KMS-11 (cell line): ENCODE measurements around the gene OTOP2.
A peak's percentile ranks its signal among the peaks of the same experiment; 100 is the strongest.

Source experiments
- H2AFZ ChIP-seq: fragments of 200-600 bp; sonication (generic); 2 replicates; pipeline ENCODE4 v1.6.1; 2016; ENCODE audit warnings: antibody characterized with exemption, mixed run types, low read depth
- H3K27ac ChIP-seq: fragments of 200-600 bp; sonication (generic); 2 replicates; pipeline ENCODE4 v1.6.1; 2016; ENCODE audit warnings: mild to moderate bottlenecking, mixed run types
- H3K27me3 ChIP-seq: fragments of 200-600 bp; sonication (generic); 2 replicates; pipeline ENCODE4 v1.6.1; 2017; ENCODE audit warnings: mild to moderate bottlenecking, low read depth, mixed run types, moderate library complexity; ENCODE audit not compliant: insufficient read depth
- H3K36me3 ChIP-seq: fragments of 200-600 bp; sonication (generic); 2 replicates; pipeline ENCODE4 v1.6.1; 2017; ENCODE audit warnings: mild to moderate bottlenecking, mixed run types; ENCODE audit not compliant: insufficient read depth
- H3K4me1 ChIP-seq: fragments of 200-600 bp; sonication (generic); 2 replicates; pipeline ENCODE4 v1.6.1; 2016; ENCODE audit warnings: mild to moderate bottlenecking, low read depth, mixed run types; ENCODE audit not compliant: poor library complexity, severe bottlenecking
- H3K4me2 ChIP-seq: fragments of 200-600 bp; sonication (generic); 2 replicates; pipeline ENCODE4 v1.7.0; 2016; ENCODE audit warnings: mild to moderate bottlenecking, mixed run types
- H3K4me3 ChIP-seq: fragments of 200-600 bp; sonication (generic); IDR thresholded peaks from 2 replicates; pipeline ENCODE4 v1.6.1; 2017; ENCODE audit warnings: low read depth, low read length, mixed read lengths; ENCODE audit not compliant: insufficient read depth
- H3K79me2 ChIP-seq: fragments of 200-600 bp; sonication (generic); 2 replicates; pipeline ENCODE4 v1.6.1; 2016; ENCODE audit warnings: low read depth, mixed run types; ENCODE audit not compliant: insufficient read depth
- H3K9ac ChIP-seq: fragments of 200-600 bp; sonication (generic); 2 replicates; pipeline ENCODE4 v1.6.1; 2016; ENCODE audit warnings: mild to moderate bottlenecking, mixed run types
- H4K20me1 ChIP-seq: fragments of 200-600 bp; sonication (generic); 2 replicates; pipeline ENCODE4 v1.6.1; 2016; ENCODE audit warnings: mild to moderate bottlenecking, mixed run types; ENCODE audit not compliant: insufficient read depth
- TF ChIP-seq, protein P1 (sequence below): fragments of 200-600 bp; sonication (generic); conservative IDR thresholded peaks from 2 replicates; pipeline ENCODE4 v1.6.1; 2017; ENCODE audit warnings: low read depth, mild to moderate bottlenecking, antibody characterized with exemption, low read length, moderate library complexity, mixed read lengths

Gene OTOP2, protein sequence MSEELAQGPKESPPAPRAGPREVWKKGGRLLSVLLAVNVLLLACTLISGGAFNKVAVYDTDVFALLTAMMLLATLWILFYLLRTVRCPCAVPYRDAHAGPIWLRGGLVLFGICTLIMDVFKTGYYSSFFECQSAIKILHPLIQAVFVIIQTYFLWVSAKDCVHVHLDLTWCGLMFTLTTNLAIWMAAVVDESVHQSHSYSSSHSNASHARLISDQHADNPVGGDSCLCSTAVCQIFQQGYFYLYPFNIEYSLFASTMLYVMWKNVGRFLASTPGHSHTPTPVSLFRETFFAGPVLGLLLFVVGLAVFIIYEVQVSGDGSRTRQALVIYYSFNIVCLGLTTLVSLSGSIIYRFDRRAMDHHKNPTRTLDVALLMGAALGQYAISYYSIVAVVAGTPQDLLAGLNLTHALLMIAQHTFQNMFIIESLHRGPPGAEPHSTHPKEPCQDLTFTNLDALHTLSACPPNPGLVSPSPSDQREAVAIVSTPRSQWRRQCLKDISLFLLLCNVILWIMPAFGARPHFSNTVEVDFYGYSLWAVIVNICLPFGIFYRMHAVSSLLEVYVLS

DNA sequence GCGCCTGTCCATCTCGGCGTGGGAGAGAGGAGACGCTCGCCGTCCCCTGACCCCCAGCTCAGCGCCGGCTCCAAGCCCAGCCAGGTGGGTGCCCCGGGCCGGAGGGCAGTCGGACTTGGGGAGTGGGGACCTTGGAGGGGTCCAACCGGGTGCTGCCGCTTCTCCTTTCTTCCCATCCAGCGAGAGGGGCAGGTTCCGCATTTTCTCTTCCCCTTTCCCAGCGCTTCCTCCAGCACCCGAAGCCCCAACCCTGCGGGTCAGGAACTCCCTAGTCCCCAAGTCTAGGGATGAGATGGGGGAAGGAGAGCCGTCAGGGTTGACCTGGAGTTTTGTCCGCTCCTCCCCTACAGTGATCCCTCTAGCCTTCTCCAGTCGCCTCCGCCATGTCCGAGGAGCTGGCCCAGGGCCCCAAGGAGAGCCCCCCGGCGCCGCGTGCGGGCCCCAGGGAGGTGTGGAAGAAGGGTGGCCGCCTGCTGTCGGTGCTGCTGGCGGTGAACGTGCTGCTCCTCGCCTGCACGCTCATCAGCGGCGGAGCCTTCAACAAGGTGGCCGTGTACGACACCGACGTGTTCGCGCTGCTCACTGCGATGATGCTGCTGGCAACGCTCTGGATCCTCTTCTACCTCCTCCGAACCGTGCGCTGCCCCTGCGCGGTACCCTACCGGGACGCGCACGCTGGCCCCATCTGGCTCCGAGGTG, at the start of gene OTOP2:
TSS of gene OTOP2 (plus strand) at position 24 of the 699 bp plus-strand sequence. CDS start at position 384, 360 bp downstream.
- H2AFZ ChIP-seq = peak within 1 kb of the TSS; percentile 61
- peaks cover 70% of the 10 kb centered on the region for H3K27me3 ChIP-seq
- H3K79me2 ChIP-seq = no peaks in the 10 kb centered on the region
- H3K9ac ChIP-seq = no peak within 1 kb of the TSS
- H4K20me1 ChIP-seq = no peaks in the 10 kb centered on the region
- no peak within 1 kb of the TSS for H3K27ac ChIP-seq
- H3K4me2 ChIP-seq = peak within 1 kb of the TSS; percentile 54; the same call in 1 of the 2 replicates
- no peaks in the 10 kb centered on the region for H3K36me3 ChIP-seq
- TF ChIP-seq, protein P1, sequence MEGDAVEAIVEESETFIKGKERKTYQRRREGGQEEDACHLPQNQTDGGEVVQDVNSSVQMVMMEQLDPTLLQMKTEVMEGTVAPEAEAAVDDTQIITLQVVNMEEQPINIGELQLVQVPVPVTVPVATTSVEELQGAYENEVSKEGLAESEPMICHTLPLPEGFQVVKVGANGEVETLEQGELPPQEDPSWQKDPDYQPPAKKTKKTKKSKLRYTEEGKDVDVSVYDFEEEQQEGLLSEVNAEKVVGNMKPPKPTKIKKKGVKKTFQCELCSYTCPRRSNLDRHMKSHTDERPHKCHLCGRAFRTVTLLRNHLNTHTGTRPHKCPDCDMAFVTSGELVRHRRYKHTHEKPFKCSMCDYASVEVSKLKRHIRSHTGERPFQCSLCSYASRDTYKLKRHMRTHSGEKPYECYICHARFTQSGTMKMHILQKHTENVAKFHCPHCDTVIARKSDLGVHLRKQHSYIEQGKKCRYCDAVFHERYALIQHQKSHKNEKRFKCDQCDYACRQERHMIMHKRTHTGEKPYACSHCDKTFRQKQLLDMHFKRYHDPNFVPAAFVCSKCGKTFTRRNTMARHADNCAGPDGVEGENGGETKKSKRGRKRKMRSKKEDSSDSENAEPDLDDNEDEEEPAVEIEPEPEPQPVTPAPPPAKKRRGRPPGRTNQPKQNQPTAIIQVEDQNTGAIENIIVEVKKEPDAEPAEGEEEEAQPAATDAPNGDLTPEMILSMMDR = no peak
- no peaks in the 10 kb centered on the region for H3K4me1 ChIP-seq
- H3K4me3 ChIP-seq = no peak within 1 kb of the TSS

DNA sequence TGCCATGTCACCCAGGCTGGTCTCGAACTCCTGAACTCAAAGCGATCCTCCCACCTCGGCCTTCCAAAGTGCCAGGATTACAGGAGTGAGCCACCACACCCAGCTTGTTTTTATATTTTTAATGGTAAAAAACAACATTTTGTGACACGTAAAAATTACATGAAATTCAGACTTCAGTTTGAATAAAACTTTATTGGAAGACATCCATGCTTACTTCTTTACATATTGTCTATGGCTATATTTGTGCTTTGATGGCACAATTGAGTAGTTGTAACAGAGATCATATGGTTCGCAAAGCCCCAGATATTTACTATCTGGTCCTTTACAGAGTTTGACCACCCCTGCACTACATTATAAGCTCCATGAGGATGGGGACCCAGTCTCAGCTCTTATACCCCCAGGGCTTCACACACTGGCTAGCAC, 49.4 kb upstream of the OTOP2 start:
- no peak overlapping the region for H3K27ac ChIP-seq

DNA sequence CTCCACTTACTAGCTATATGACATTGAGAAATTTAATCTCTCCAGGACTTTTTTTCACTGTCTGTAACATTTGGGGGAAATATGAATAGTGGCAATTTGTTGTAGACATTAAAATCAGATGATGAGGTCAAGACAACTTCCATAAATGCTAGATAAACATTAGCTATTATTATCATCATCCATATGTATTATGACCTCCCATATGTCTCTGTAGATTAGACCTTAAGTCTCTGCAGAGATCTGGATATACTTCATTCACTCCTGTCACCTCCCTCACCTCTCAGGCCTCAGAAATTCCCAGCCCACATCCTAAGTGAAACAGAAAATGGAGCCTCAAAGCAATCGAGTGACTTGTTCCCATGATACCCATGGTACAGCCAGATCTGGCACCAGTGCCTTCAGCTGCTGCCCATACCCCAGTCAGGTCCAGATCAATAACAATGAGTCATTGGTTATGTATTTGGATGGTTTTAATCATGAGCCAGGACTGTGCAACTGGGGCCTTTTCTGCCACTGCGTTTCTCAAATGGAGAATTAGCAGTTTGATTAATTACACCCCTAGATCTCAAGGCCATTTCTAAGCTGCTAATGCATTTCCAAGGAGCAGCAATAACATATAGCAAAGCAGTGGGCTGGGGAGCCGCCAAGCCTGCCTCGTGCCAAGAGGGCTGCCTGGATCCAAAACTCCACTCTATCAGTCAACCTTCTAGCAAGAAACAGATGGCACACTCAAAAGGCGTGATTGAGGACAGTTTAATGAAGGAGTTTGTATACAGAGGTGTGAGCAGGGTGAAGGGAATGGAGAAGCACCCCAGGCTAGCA, 48.7 kb upstream of the OTOP2 start:
- H4K20me1 ChIP-seq = no peaks in the 10 kb centered on the region
- no peak overlapping the region for H3K4me3 ChIP-seq
- peaks cover 16% of the 10 kb centered on the region for H3K4me1 ChIP-seq
- H3K9ac ChIP-seq = no peak overlapping the region
- H2AFZ ChIP-seq = no peak overlapping the region
- TF ChIP-seq, protein P1 = no peak
- H3K27me3 ChIP-seq = peaks cover 10% of the 10 kb centered on the region
- no peak overlapping the region for H3K27ac ChIP-seq
- no peaks in the 10 kb centered on the region for H3K79me2 ChIP-seq
- H3K4me2 ChIP-seq = no peak overlapping the region
- H3K36me3 ChIP-seq = no peaks in the 10 kb centered on the region

More for the DNA sequence above, 49.4 kb upstream of the OTOP2 start:
- no peak overlapping the region for H3K4me3 ChIP-seq
- H3K36me3 ChIP-seq = no peaks in the 10 kb centered on the region
- no peak overlapping the region for H2AFZ ChIP-seq
- no peaks in the 10 kb centered on the region for H4K20me1 ChIP-seq
- TF ChIP-seq, protein P1 = no peak
- H3K4me1 ChIP-seq = peaks cover 16% of the 10 kb centered on the region
- H3K27me3 ChIP-seq = peaks cover 5% of the 10 kb centered on the region
- H3K9ac ChIP-seq = no peak overlapping the region
- no peak overlapping the region for H3K4me2 ChIP-seq
- no peaks in the 10 kb centered on the region for H3K79me2 ChIP-seq

DNA sequence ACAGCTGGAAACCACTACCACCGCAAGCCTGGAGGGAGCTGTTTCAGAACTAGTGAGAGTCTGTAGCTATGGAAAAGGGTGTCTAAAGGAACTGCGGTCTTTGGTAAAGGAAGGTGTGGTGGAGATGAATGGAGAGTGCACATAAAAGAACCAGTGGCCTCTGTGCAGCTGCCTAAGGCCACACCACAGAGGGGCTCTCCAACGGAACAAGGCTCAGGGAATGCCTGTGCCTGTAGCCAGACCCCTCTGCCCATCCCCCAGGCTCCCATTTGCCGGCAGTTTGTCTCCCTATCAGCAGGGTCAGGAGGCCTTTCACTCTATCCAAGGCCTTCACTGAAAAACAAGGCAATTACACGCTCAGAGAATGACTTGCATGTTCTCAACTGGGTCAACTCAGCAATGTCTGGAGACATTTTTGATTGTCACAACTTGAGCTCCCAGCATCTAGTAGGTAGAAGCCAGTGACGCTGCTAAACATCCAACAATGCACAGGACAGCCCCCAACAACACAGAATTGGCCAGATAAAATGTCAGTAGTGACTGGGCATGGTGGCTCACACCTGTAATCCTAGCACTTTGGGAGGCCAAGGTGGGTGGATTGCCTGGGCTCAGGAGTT, 48.0 kb upstream of the OTOP2 start:
- Histone ChIP-seq H2AFZ (no peak overlapping the region), H3K36me3 (no peaks in the 10 kb centered on the region), H3K4me2 (no peak overlapping the region), H3K27me3 (peaks cover 17% of the 10 kb centered on the region), H3K79me2 (no peaks in the 10 kb centered on the region), H3K27ac (no peak overlapping the region), H3K9ac (no peak overlapping the region), H3K4me1 (peaks cover 16% of the 10 kb centered on the region), H4K20me1 (no peaks in the 10 kb centered on the region), H3K4me3 (no peak overlapping the region)
- TF ChIP-seq, protein P1 = no peak
